ENCODE measurements around the gene FKBP2. TPM values are rescaled to one million over a fixed set of nuclear protein-coding genes. Genes with fewer than 3 reads are reported as not detected.

Gene FKBP2
- total RNA-seq, 1 donor from 2014 or later, result 5.3 TPM

GRCh38 chr11:64246871-64247728 lies 6.2 kb downstream of the FKBP2 start, which contains the start of gene PPP1R14B:
Gene PPP1R14B (minus strand): TSS chr11:64246943. CDS start chr11:64246673, 270 bp downstream.
- Mint-ChIP-seq H3K4me1 (peaks cover 48% of the 10 kb centered on the region), H3K36me3 (peaks cover 2% of the 10 kb centered on the region), H3K4me3 (peak within 1 kb of the TSS; percentile 94), H3K27me3 (ENCODE audit: insufficient read depth, low read depth) (peaks cover 12% of the 10 kb centered on the region), H3K27ac (peak within 1 kb of the TSS; percentile 80), H3K9me3 (no peaks in the 10 kb centered on the region)
- Histone ChIP-seq H3K27ac (peak within 1 kb of the TSS; percentile 59), H3F3A (ENCODE audit: low read depth) (peaks cover 50% of the 10 kb centered on the region), H4K20me1 (ENCODE audit: low read depth) (peaks cover 22% of the 10 kb centered on the region), H3K27me3 (peaks cover 6% of the 10 kb centered on the region), H3K9ac (no peak within 1 kb of the TSS), H3K4me2 (peak within 1 kb of the TSS; percentile 88), H3K4me3 (peak within 1 kb of the TSS; percentile 71), H3K9me3 (ENCODE audit: low read depth) (no peaks in the 10 kb centered on the region), H3K36me3 (no peaks in the 10 kb centered on the region), H3K79me2 (ENCODE audit: low read depth) (peaks cover 27% of the 10 kb centered on the region), H3K4me1 (peaks cover 36% of the 10 kb centered on the region), H2AFZ (replicated peaks) (peak within 1 kb of the TSS; percentile 83)
- TF ChIP-seq CTCF (IDR thresholded peaks at IDR 0.05) (peak; percentile 21), EZH2phosphoT487 (IDR thresholded peaks at IDR 0.05) (peak; percentile 25), EZH2 (IDR thresholded peaks at IDR 0.05) (peak; percentile 45)
- peak; percentile 95 for DNase-seq (ENCODE audit: low spot score)

- H3K9ac ChIP-seq, result no peak overlapping the region
- peak overlapping the region; percentile 85 for H3K4me3 Mint-ChIP-seq
- H3K36me3 Mint-ChIP-seq, result peaks cover 2% of the 10 kb centered on the region
- peak overlapping the region; percentile 80 for H3K27ac Mint-ChIP-seq
- peaks cover 25% of the 10 kb centered on the region for H3K79me2 ChIP-seq (ENCODE audit: low read depth)
- peaks cover 52% of the 10 kb centered on the region for H3F3A ChIP-seq (ENCODE audit: low read depth)
- peaks cover 6% of the 10 kb centered on the region for H3K27me3 ChIP-seq
- TF ChIP-seq CTCF (IDR thresholded peaks at IDR 0.05), result no peak
- TF ChIP-seq EZH2phosphoT487 (IDR thresholded peaks at IDR 0.05), result no peak
- no peak for TF ChIP-seq EZH2 (IDR thresholded peaks at IDR 0.05)
- H3K4me1 ChIP-seq, result peaks cover 41% of the 10 kb centered on the region
- H3K9me3 ChIP-seq (ENCODE audit: low read depth), result no peaks in the 10 kb centered on the region
- peak overlapping the region; percentile 52 for H2AFZ ChIP-seq (replicated peaks)
- H3K36me3 ChIP-seq, result no peaks in the 10 kb centered on the region
- no peaks in the 10 kb centered on the region for H3K9me3 Mint-ChIP-seq
- H3K4me1 Mint-ChIP-seq, result peaks cover 45% of the 10 kb centered on the region
- peaks cover 13% of the 10 kb centered on the region for H3K27me3 Mint-ChIP-seq (ENCODE audit: insufficient read depth, low read depth)
- peak overlapping the region; percentile 71 for H3K4me3 ChIP-seq
- peak overlapping the region; percentile 88 for H3K4me2 ChIP-seq
- no peak for DNase-seq (ENCODE audit: low spot score)
- H4K20me1 ChIP-seq (ENCODE audit: low read depth), result peaks cover 22% of the 10 kb centered on the region
- H3K27ac ChIP-seq, result no peak overlapping the region
Measured at GRCh38 chr11:64247729-64248531, 7.0 kb downstream of the FKBP2 start.

- Mint-ChIP-seq H3K27me3 (ENCODE audit: insufficient read depth, low read depth) (peaks cover 15% of the 10 kb centered on the region), H3K36me3 (no peaks in the 10 kb centered on the region), H3K4me1 (peaks cover 43% of the 10 kb centered on the region), H3K27ac (no peak overlapping the region), H3K4me3 (peak overlapping the region; percentile 85), H3K9me3 (no peaks in the 10 kb centered on the region)
- H3K36me3 ChIP-seq, result no peaks in the 10 kb centered on the region
- no peak overlapping the region for H2AFZ ChIP-seq (replicated peaks)
- peaks cover 25% of the 10 kb centered on the region for H4K20me1 ChIP-seq (ENCODE audit: low read depth)
- peaks cover 41% of the 10 kb centered on the region for H3K4me1 ChIP-seq
- no peaks in the 10 kb centered on the region for H3K9me3 ChIP-seq (ENCODE audit: low read depth)
- H3K4me2 ChIP-seq, result peak overlapping the region; percentile 88
- TF ChIP-seq CTCF (IDR thresholded peaks at IDR 0.05) (no peak), EZH2phosphoT487 (IDR thresholded peaks at IDR 0.05) (no peak), EZH2 (IDR thresholded peaks at IDR 0.05) (no peak)
- peak; percentile 54 for DNase-seq (ENCODE audit: low spot score)
- H3K9ac ChIP-seq, result no peak overlapping the region
- H3K27ac ChIP-seq, result no peak overlapping the region
- peaks cover 53% of the 10 kb centered on the region for H3F3A ChIP-seq (ENCODE audit: low read depth)
- peaks cover 6% of the 10 kb centered on the region for H3K27me3 ChIP-seq
- no peak overlapping the region for H3K4me3 ChIP-seq
- H3K79me2 ChIP-seq (ENCODE audit: low read depth), result peaks cover 25% of the 10 kb centered on the region
Measured at GRCh38 chr11:64248578-64248977, 7.7 kb downstream of the FKBP2 start.
